WERI-Rb-1 (cell line): Measurements from ENCODE around the gene CYP20A1.

Experiments
- DNase-seq: peaks from one replicate; pipeline ENCODE4 v3.0.0-alpha.2; 2020
- H3K27ac ChIP-seq: fragments of 250-450 bp; sonication (Bioruptor Pico); 2 replicates; pipeline ENCODE4 v1.5.1; 2020; ENCODE audit warnings: mild to moderate bottlenecking, moderate library complexity
- H3K27me3 ChIP-seq: fragments of 250-450 bp; sonication (Bioruptor Pico); 2 replicates; pipeline ENCODE4 v1.5.1; 2021; ENCODE audit warnings: mild to moderate bottlenecking, low read depth, moderate library complexity; ENCODE audit not compliant: insufficient read depth, severe bottlenecking
- H3K36me3 ChIP-seq: fragments of 250-450 bp; sonication (Bioruptor Pico); 2 replicates; pipeline ENCODE4 v1.5.1; 2020; ENCODE audit warnings: mild to moderate bottlenecking, moderate library complexity
- H3K4me3 ChIP-seq: 2 replicates; pipeline ENCODE4 v1.5.1; 2011; ENCODE audit warnings: low read depth, mild to moderate bottlenecking, control low read depth, low read length
- H3K9me3 ChIP-seq: fragments of 250-450 bp; sonication (Bioruptor Pico); 2 replicates; pipeline ENCODE4 v1.5.1; 2021; ENCODE audit warnings: mild to moderate bottlenecking, moderate library complexity; ENCODE audit not compliant: severe bottlenecking
- TF ChIP-seq, protein P1 (sequence below): IDR thresholded peaks from 2 replicates; pipeline ENCODE4 v1.5.1; 2011; ENCODE audit warnings: low read depth, mild to moderate bottlenecking, control low read depth, inconsistent platforms, low read length

The CYP20A1 gene

DNA sequence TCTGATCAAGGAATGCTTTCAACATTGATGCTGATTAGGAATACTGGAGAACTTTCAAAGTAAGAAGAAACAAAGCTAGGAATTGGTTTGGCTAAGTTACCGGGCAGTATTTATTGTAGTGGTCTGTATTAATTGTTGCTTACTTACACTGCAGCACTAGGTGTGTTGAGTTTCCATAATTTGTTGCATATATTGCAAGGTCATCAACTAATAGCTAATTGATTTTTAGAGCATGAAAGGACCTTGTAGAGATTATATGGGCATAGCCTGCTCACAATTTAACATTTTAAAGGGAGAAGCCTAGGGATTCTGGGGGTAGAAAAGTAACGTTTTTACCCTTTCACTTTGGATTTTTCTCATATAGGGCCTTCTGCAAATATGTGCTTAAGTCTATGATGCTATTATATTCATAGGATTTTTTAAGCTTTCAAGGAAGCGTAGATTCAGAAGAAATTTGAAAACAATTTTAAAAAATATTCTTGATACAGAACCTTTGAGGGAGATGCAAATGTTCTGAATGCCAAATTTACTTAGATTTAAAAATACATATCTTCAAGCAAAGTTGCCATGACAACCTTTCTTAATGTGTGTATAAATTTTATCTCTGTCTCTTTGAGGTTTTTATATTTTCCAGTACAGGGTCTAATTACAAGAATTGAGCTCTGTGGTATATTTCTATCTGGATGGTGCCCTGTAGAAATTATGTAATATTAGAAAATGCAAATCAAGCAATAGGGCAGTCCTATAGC, 72.0 kb downstream of the CYP20A1 start:
- H3K4me3 ChIP-seq: no peak overlapping the region
- TF ChIP-seq, protein P1, sequence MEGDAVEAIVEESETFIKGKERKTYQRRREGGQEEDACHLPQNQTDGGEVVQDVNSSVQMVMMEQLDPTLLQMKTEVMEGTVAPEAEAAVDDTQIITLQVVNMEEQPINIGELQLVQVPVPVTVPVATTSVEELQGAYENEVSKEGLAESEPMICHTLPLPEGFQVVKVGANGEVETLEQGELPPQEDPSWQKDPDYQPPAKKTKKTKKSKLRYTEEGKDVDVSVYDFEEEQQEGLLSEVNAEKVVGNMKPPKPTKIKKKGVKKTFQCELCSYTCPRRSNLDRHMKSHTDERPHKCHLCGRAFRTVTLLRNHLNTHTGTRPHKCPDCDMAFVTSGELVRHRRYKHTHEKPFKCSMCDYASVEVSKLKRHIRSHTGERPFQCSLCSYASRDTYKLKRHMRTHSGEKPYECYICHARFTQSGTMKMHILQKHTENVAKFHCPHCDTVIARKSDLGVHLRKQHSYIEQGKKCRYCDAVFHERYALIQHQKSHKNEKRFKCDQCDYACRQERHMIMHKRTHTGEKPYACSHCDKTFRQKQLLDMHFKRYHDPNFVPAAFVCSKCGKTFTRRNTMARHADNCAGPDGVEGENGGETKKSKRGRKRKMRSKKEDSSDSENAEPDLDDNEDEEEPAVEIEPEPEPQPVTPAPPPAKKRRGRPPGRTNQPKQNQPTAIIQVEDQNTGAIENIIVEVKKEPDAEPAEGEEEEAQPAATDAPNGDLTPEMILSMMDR: no peak
- no peaks in the 10 kb centered on the region for H3K9me3 ChIP-seq
- DNase-seq: no peak
- no peaks in the 10 kb centered on the region for H3K27me3 ChIP-seq
- no peaks in the 10 kb centered on the region for H3K36me3 ChIP-seq
- no peak overlapping the region for H3K27ac ChIP-seq

DNA sequence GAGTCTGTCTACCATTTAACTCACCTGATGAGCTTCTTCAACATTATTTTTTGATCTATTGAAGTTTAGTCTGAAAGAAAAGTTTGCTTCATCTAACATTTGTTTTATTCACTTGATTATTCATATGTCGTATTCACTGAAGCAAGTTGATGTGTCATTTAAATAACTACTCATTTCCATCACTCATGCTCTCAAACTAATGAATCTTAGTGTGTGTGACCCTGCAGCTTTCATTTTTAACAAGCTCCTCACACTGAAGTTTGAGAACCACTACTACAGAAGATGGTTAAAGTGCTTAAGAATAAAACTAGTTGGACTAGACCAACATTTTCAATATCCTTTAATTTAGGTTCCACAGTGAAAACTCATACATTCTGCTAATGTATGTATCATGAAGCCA, 87.5 kb downstream of the CYP20A1 start:
- no peak for DNase-seq
- no peaks in the 10 kb centered on the region for H3K27me3 ChIP-seq
- H3K36me3 ChIP-seq: peaks cover 7% of the 10 kb centered on the region
- H3K4me3 ChIP-seq: no peak overlapping the region
- no peak overlapping the region for H3K27ac ChIP-seq
- no peaks in the 10 kb centered on the region for H3K9me3 ChIP-seq
- TF ChIP-seq, protein P1: no peak

DNA sequence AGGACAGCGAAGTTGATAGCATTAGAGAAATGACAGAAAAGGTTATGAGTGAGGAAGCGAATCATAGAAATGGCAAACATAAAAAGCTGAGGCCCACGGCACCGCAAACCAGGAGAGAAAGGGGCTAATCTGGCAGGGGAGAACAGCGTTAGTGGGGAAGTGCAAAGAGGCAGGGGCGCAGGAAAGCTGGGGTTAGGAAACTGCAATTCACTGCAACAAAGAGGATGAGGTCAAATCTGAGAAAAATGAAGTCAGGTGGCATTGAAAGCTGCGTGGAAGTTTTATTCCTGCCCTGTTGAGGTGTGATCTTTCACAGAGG, 88.7 kb downstream of the CYP20A1 start:
- Histone ChIP-seq H3K9me3 (no peaks in the 10 kb centered on the region), H3K27me3 (no peaks in the 10 kb centered on the region), H3K27ac (peak overlapping the region; percentile 97), H3K4me3 (peak overlapping the region; percentile 98), H3K36me3 (peaks cover 10% of the 10 kb centered on the region)
- DNase-seq: no peak
- TF ChIP-seq, protein P1: no peak

DNA sequence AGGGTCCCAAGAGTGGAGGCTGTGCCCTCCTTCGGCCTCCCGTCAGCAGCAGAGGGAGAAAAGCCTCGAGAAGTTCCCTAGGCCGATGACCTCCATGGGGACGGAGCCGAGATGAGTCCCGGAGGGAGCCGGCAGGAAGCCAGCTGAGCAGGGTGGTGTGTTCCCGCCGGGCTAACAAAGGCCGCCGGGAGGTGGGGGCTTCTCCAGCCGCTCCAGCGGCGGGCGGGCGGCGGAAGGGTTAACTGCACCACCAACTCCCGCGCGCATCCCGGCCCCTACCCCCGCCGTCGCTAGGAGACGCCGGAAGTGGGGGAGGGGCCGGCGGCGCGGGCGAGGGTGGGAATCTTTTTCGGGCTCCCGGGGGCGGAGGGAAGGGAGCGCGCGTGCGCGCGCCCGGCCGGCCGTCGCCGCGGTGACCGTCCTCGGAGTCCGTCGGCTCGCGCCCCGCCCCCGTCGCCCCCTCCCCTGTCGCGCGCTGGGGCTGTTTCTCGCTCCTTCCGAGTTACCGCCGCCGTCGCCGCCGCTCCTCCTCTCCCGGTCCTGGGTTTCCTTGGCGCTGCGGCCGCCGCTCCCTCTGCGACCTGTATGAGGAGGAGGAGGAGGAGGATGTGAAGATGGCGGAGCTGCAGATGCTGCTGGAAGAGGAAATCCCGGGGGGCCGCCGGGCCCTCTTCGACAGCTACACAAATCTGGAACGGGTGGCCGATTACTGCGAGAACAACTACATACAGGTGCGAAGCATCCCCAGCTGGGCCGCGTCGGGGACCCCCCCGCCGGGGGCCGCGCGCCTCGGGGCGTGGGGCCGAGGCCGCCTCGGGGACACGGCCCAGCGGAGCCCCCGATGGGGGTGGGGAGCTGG, 89.3 kb downstream of the CYP20A1 start, which contains the start of gene ABI2:
ABI2 (plus strand) TSS at position 494 of the 859 bp plus-strand sequence; CDS start at position 615, 121 bp downstream.
- Histone ChIP-seq H3K27ac (peak within 1 kb of the TSS; percentile 97), H3K36me3 (peaks cover 10% of the 10 kb centered on the region), H3K4me3 (peak within 1 kb of the TSS; percentile 98), H3K9me3 (no peaks in the 10 kb centered on the region), H3K27me3 (no peaks in the 10 kb centered on the region)
- peak; percentile 95 for DNase-seq
- TF ChIP-seq, protein P1: no peak

DNA sequence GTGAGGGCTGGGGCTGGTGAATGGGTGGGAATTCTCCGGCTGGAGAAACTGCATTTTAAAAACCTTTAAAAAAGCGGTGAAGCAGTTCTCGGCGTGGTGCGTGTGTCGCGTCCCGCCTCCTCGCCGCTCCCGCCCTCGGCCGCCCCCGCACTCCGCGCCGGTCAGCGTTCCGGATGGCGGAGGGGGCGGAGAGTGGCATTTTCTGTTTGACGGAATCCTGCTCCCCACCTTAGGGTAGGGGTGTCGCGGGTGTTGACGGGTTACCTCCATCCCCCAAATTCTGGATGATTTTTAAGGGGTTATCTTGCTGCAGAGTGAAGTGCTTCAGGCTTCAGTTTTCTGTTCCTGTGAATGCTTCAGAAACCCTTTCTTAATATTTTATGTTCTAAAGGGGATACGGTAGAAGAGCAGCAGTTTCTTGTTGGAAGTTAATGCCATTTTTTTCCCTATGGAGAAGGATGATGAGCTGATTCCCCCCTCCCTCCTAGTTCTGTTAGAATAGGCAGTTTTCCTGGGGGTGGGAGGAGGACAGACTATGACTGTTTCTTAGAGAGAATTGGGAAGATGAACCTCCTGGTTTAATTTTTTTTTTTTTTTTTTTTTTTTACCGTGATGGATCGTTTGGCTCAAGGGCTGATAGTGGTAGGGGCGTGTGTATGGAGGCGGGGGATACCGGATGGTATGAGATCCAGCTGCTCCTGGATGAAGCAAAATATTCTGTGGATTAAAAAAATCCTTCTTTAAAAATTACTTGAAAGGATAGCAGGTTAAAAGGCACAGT, 90.1 kb downstream of the CYP20A1 start:
- TF ChIP-seq, protein P1: no peak
- Histone ChIP-seq H3K27ac (peak overlapping the region; percentile 97), H3K4me3 (peak overlapping the region; percentile 91), H3K36me3 (peaks cover 11% of the 10 kb centered on the region), H3K9me3 (no peaks in the 10 kb centered on the region), H3K27me3 (no peaks in the 10 kb centered on the region)
- DNase-seq: peak; percentile 37
